Panc1 (cell line): ENCODE measurements around the gene COL16A1. TPM values are rescaled to one million over a fixed set of nuclear protein-coding genes. Genes with fewer than 3 reads are reported as not detected.

ENCODE experiments used
- ATAC-seq: fragments of 200-7000 bp; cut with Tn5 transposase; 2 replicates; pipeline ENCODE4 v1.9.1; 2020; ENCODE audit warnings: mild to moderate bottlenecking, moderate library complexity
- BruUV-seq: library from RNA; stranded (reverse); fragments of 400-500 nt; replicated peaks from 2 replicates; lab custom pipeline; 2021; lab: Mats Ljungman, UMichigan
- CTCF ChIA-PET: fragments of 300-600 bp; sonication (Branson Sonifier 250); formaldehyde crosslinking; loops from one replicate; lab custom pipeline; 2022; ENCODE audit warnings: antibody characterized with exemption; lab: Charles Lee
- POLR2A ChIA-PET: fragments of 300-600 bp; sonication (Branson Sonifier 250); formaldehyde crosslinking; loops from one replicate; lab custom pipeline; 2022; ENCODE audit warnings: antibody characterized with exemption; lab: Charles Lee
- DNase-seq: peaks from one replicate; pipeline ENCODE4 v3.0.0-alpha.2; 2010; ENCODE audit warnings: low read depth, low spot score
- H3K27ac ChIP-seq: 2 replicates; pipeline ENCODE4 v1.5.1; 2011; ENCODE audit warnings: mild to moderate bottlenecking, low read length, inconsistent platforms
- H3K27me3 ChIP-seq: fragments of 200-500 bp; sonication (Bioruptor generic); 2 replicates; pipeline ENCODE4 v1.6.0; 2014; ENCODE audit warnings: low read length, inconsistent platforms; ENCODE audit not compliant: control insufficient read depth, insufficient read depth
- H3K36me3 ChIP-seq: fragments of 200-500 bp; sonication (Bioruptor generic); 2 replicates; pipeline ENCODE4 v1.5.1; 2014; ENCODE audit warnings: inconsistent platforms, mild to moderate bottlenecking, low read length, moderate library complexity; ENCODE audit not compliant: control insufficient read depth, insufficient read depth
- H3K4me1 ChIP-seq: 2 replicates; pipeline ENCODE4 v1.5.1; 2011; ENCODE audit warnings: inconsistent platforms, mild to moderate bottlenecking, low read length, moderate library complexity; ENCODE audit not compliant: control insufficient read depth, insufficient read depth
- H3K4me3 ChIP-seq, 2 experiments: 2 replicates each; pipeline ENCODE4 v1.5.1; 2011 to 2012; ENCODE audit warnings: low read depth in 2 of 2, low read length in 2 of 2, mild to moderate bottlenecking in 2 of 2, inconsistent platforms in 1 of 2, moderate library complexity in 1 of 2
- H3K9me3 ChIP-seq: fragments of 200-500 bp; sonication (Bioruptor generic); 2 replicates; pipeline ENCODE4 v1.5.1; 2014; ENCODE audit warnings: low read depth, mild to moderate bottlenecking, inconsistent platforms, low read length, moderate library complexity; ENCODE audit not compliant: control insufficient read depth, insufficient read depth
- POLR2AphosphoS5 ChIP-seq: IDR thresholded peaks from 2 replicates; pipeline ENCODE4 v1.6.1; 2012; ENCODE audit warnings: mild to moderate bottlenecking, low read depth, low read length, moderate library complexity
- SIN3A ChIP-seq: IDR thresholded peaks from 2 replicates; pipeline ENCODE4 v1.6.1; 2012; ENCODE audit warnings: low read depth, mild to moderate bottlenecking, low read length, moderate library complexity, borderline replicate concordance; ENCODE audit not compliant: insufficient read depth
- TCF7L2 ChIP-seq: IDR thresholded peaks from 2 replicates; pipeline ENCODE4 v1.6.1; 2011; ENCODE audit warnings: mild to moderate bottlenecking, low read depth, low read length, inconsistent platforms
- in situ Hi-C: cut with HindIII; loops from 2 replicates; pipeline ENCODE4 v1.10.0; 2016; ENCODE audit warnings: low sequenced_read_pairs, low pct_unique_long_range_greater_than_20kb
- intact Hi-C: fragments of 100-400 bp; cut with micrococcal nuclease; formaldehyde crosslinking; loops from one replicate; pipeline ENCODE4 v1.10.0; 2022; ENCODE audit not compliant: unreplicated experiment
- total RNA-seq: library from RNA; stranded (reverse); gene quantifications from one replicate; pipeline ENCODE4 v1.2.1, GENCODE V29; 2021; ENCODE audit not compliant: unreplicated experiment
- TF ChIP-seq, protein P1 (sequence below), 2 experiments: IDR thresholded peaks; 2 replicates each; pipeline ENCODE4 v1.6.1; 2011 to 2012; ENCODE audit warnings: low read depth in 2 of 2, control low read depth in 1 of 2, low read length in 1 of 2, mild to moderate bottlenecking in 1 of 2, moderate library complexity in 1 of 2; ENCODE audit not compliant: insufficient read depth in 1 of 2
- TF ChIP-seq, protein P2 (sequence below): fragments of 450-650 bp; IDR thresholded peaks from 2 replicates; pipeline ENCODE4 v1.5.1; 2017; ENCODE audit warnings: mild to moderate bottlenecking

Gene COL16A1
- total RNA-seq, 1 experiment from 2014 or later = 7.6 TPM

- no peaks in the 10 kb centered on the region for H3K9me3 ChIP-seq
- H3K4me3 ChIP-seq = 0 out of 4 replicates have a peak overlapping the region, but pooled peaks of 1 of the 2 experiments have one; percentile 2
- H3K4me1 ChIP-seq = peaks cover 43% of the 10 kb centered on the region
- H3K36me3 ChIP-seq = no peaks in the 10 kb centered on the region
- ChIA-PET CTCF (interaction anchor here (0.6 to 1.8 kb wide), 5 partner anchors 10 to 116 kb away, joined by 3 to 10 read pairs (median 6); no protein-coding TSS in a partner anchor), POLR2A (interaction anchor here (0.6 kb wide), 1 partner anchor 12 kb away, joined by 4 read pairs; no protein-coding TSS in a partner anchor)
- no TSS peak for BruUV-seq
- TF ChIP-seq SIN3A (no peak), POLR2AphosphoS5 (no peak), TCF7L2 (no peak)
- TF ChIP-seq, protein P1, sequence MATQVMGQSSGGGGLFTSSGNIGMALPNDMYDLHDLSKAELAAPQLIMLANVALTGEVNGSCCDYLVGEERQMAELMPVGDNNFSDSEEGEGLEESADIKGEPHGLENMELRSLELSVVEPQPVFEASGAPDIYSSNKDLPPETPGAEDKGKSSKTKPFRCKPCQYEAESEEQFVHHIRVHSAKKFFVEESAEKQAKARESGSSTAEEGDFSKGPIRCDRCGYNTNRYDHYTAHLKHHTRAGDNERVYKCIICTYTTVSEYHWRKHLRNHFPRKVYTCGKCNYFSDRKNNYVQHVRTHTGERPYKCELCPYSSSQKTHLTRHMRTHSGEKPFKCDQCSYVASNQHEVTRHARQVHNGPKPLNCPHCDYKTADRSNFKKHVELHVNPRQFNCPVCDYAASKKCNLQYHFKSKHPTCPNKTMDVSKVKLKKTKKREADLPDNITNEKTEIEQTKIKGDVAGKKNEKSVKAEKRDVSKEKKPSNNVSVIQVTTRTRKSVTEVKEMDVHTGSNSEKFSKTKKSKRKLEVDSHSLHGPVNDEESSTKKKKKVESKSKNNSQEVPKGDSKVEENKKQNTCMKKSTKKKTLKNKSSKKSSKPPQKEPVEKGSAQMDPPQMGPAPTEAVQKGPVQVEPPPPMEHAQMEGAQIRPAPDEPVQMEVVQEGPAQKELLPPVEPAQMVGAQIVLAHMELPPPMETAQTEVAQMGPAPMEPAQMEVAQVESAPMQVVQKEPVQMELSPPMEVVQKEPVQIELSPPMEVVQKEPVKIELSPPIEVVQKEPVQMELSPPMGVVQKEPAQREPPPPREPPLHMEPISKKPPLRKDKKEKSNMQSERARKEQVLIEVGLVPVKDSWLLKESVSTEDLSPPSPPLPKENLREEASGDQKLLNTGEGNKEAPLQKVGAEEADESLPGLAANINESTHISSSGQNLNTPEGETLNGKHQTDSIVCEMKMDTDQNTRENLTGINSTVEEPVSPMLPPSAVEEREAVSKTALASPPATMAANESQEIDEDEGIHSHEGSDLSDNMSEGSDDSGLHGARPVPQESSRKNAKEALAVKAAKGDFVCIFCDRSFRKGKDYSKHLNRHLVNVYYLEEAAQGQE (IDR thresholded peaks at IDR 0.05; ENCODE audit: insufficient read depth in 1 of 2, low read depth in 2 of 2, low read length in 1 of 2) = no peak
- TF ChIP-seq, protein P2, sequence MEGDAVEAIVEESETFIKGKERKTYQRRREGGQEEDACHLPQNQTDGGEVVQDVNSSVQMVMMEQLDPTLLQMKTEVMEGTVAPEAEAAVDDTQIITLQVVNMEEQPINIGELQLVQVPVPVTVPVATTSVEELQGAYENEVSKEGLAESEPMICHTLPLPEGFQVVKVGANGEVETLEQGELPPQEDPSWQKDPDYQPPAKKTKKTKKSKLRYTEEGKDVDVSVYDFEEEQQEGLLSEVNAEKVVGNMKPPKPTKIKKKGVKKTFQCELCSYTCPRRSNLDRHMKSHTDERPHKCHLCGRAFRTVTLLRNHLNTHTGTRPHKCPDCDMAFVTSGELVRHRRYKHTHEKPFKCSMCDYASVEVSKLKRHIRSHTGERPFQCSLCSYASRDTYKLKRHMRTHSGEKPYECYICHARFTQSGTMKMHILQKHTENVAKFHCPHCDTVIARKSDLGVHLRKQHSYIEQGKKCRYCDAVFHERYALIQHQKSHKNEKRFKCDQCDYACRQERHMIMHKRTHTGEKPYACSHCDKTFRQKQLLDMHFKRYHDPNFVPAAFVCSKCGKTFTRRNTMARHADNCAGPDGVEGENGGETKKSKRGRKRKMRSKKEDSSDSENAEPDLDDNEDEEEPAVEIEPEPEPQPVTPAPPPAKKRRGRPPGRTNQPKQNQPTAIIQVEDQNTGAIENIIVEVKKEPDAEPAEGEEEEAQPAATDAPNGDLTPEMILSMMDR = no peak
- peak; percentile 50 for ATAC-seq
- in situ Hi-C loops = no loop called here
- intact Hi-C loops = no loop called here
- no peak for DNase-seq
- H3K27ac ChIP-seq = peak overlapping the region; percentile 74
- H3K27me3 ChIP-seq = no peaks in the 10 kb centered on the region
Measured at GRCh38 chr1:31705080-31705866, 1.5 kb upstream of the COL16A1 start.

- H3K4me3 ChIP-seq = 0 out of 4 replicates have a peak overlapping the region, but pooled peaks of 1 of the 2 experiments have one; percentile 2
- POLR2A ChIA-PET = interaction anchor here (0.6 kb wide), 1 partner anchor 13 kb away, joined by 4 read pairs; no protein-coding TSS in a partner anchor
- peak; percentile 3; the same call in 1 of the 2 replicates for ATAC-seq
- no peak for DNase-seq
- TF ChIP-seq, protein P1 (IDR thresholded peaks at IDR 0.05; ENCODE audit: insufficient read depth in 1 of 2, low read depth in 2 of 2, low read length in 1 of 2) = no peak
- no peak for TF ChIP-seq POLR2AphosphoS5
- intact Hi-C loops = loop anchor here (5.0 kb wide), 1 partner anchor 42 kb away; no protein-coding TSS in a partner anchor
- CTCF ChIA-PET = interaction anchor here (0.6 to 1.8 kb wide), 5 partner anchors 11 to 115 kb away, joined by 3 to 10 read pairs (median 6); no protein-coding TSS in a partner anchor
- in situ Hi-C loops = no loop called here
- H3K9me3 ChIP-seq = no peaks in the 10 kb centered on the region
- H3K4me1 ChIP-seq = peaks cover 51% of the 10 kb centered on the region
- H3K27me3 ChIP-seq = no peaks in the 10 kb centered on the region
- peak overlapping the region; percentile 74 for H3K27ac ChIP-seq
- H3K36me3 ChIP-seq = no peaks in the 10 kb centered on the region
- no TSS peak for BruUV-seq
Measured at GRCh38 chr1:31704271-31705079, 658 bp upstream of the COL16A1 start.
